IMR-90 (cell line): Measurements from ENCODE around the gene PGBD5. TPM values are rescaled to one million over a fixed set of nuclear protein-coding genes. Genes with fewer than 3 reads are reported as not detected.

Experiments used
- ATAC-seq: fragments of 200-7000 bp; cut with Tn5 transposase; 2 replicates; pipeline ENCODE4 v1.9.1; 2020; ENCODE audit warnings: low read depth, mild to moderate bottlenecking, moderate library complexity
- BruUV-seq: library from RNA; stranded (reverse); fragments of 400-500 nt; replicated peaks from 2 replicates; lab custom pipeline; 2021; lab: Mats Ljungman, UMichigan
- CTCF ChIA-PET: fragments of 300-600 bp; formaldehyde crosslinking; extraction: SDS; loops from one replicate; lab custom pipeline; 2021; ENCODE audit warnings: antibody characterized with exemption; lab: Yijun Ruan, JAX
- POLR2A ChIA-PET: fragments of 300-600 bp; sonication (Branson Sonifier 250); formaldehyde crosslinking; loops from one replicate; lab custom pipeline; 2022; ENCODE audit warnings: antibody characterized with exemption; ENCODE audit not compliant: unreplicated experiment; lab: Charles Lee
- DNase-seq: peaks from one replicate; pipeline ENCODE4 v3.0.0; 2013
- H2AFZ ChIP-seq: replicated peaks from 2 replicates; pipeline ENCODE3; 2013; ENCODE audit warnings: low read length, mild to moderate bottlenecking; ENCODE audit not compliant: poor library complexity
- H2AK5ac ChIP-seq: 2 replicates; pipeline ENCODE4 v1.6.1; 2013; ENCODE audit warnings: low read depth, low read length, inconsistent platforms
- H2AK9ac ChIP-seq: replicated peaks from 2 replicates; pipeline ENCODE3; 2013; ENCODE audit warnings: mild to moderate bottlenecking, low read depth, low read length, moderate library complexity; ENCODE audit not compliant: poor library complexity
- H2BK120ac ChIP-seq: 2 replicates; pipeline ENCODE4 v1.6.1; 2013; ENCODE audit warnings: low read depth, low read length, inconsistent platforms
- H2BK15ac ChIP-seq: 3 replicates; pipeline ENCODE4 v1.6.1; 2013; ENCODE audit warnings: low read depth, low read length, inconsistent platforms
- H2BK20ac ChIP-seq: 2 replicates; pipeline ENCODE4 v1.6.1; 2013; ENCODE audit warnings: low read depth, mild to moderate bottlenecking, inconsistent platforms, low read length, moderate library complexity
- H2BK5ac ChIP-seq: 2 replicates; pipeline ENCODE4 v1.6.1; 2013; ENCODE audit warnings: mild to moderate bottlenecking, low read depth, low read length, inconsistent platforms; ENCODE audit not compliant: poor library complexity, severe bottlenecking
- H3K14ac ChIP-seq: replicated peaks from 2 replicates; pipeline ENCODE4 v1.6.1; 2013; ENCODE audit warnings: low read depth, low read length, inconsistent platforms
- H3K18ac ChIP-seq: 2 replicates; pipeline ENCODE4 v1.6.1; 2013; ENCODE audit warnings: low read depth, low read length, control low read depth
- H3K23ac ChIP-seq: 2 replicates; pipeline ENCODE4 v1.6.1; 2013; ENCODE audit warnings: low read depth, low read length, inconsistent platforms
- H3K27ac ChIP-seq: 2 replicates; pipeline ENCODE4 v1.5.1; 2013; ENCODE audit warnings: mild to moderate bottlenecking, control low read depth, low read length; ENCODE audit not compliant: insufficient read depth
- H3K27me3 ChIP-seq: 2 replicates; pipeline ENCODE4 v1.6.1; 2013; ENCODE audit warnings: low read length; ENCODE audit not compliant: control insufficient read depth, insufficient read depth
- H3K36me3 ChIP-seq: 2 replicates; pipeline ENCODE4 v1.6.1; 2013; ENCODE audit warnings: low read length, mixed read lengths; ENCODE audit not compliant: control insufficient read depth, insufficient read depth
- H3K4ac ChIP-seq: 2 replicates; pipeline ENCODE4 v1.6.1; 2013; ENCODE audit warnings: low read depth, low read length, inconsistent platforms
- H3K4me1 ChIP-seq: 2 replicates; pipeline ENCODE4 v1.6.1; 2013; ENCODE audit warnings: low read length, mixed read lengths; ENCODE audit not compliant: control insufficient read depth, insufficient read depth
- H3K4me2 ChIP-seq: 2 replicates; pipeline ENCODE4 v1.6.1; 2013; ENCODE audit warnings: low read depth, mild to moderate bottlenecking, control low read depth, low read length, moderate library complexity
- H3K4me3 ChIP-seq: 2 replicates; pipeline ENCODE4 v1.5.1; 2013; ENCODE audit warnings: low read depth, mild to moderate bottlenecking, control low read depth, low read length, moderate library complexity; ENCODE audit not compliant: insufficient read depth
- H3K56ac ChIP-seq: 2 replicates; pipeline ENCODE4 v1.6.1; 2013; ENCODE audit warnings: low read length, inconsistent platforms; ENCODE audit not compliant: insufficient read depth; ENCODE audit errors: extremely low read depth
- H3K79me1 ChIP-seq, 2 experiments: 2 replicates each; pipeline ENCODE4 v1.6.1; 2013; ENCODE audit warnings: low read length in 2 of 2, inconsistent platforms in 1 of 2, low read depth in 1 of 2
- H3K9ac ChIP-seq: 2 replicates; pipeline ENCODE4 v1.6.1; 2013; ENCODE audit warnings: low read depth, low read length, control low read depth
- H3K9me1 ChIP-seq: 2 replicates; pipeline ENCODE4 v1.6.1; 2013; ENCODE audit warnings: low read length, inconsistent platforms; ENCODE audit not compliant: insufficient read depth
- H3K9me3 ChIP-seq: 2 replicates; pipeline ENCODE4 v1.6.1; 2013; ENCODE audit warnings: low read length; ENCODE audit not compliant: control insufficient read depth, insufficient read depth
- H4K20me1 ChIP-seq: 2 replicates; pipeline ENCODE4 v1.6.1; 2013; ENCODE audit warnings: low read length, inconsistent platforms; ENCODE audit not compliant: insufficient read depth
- H4K5ac ChIP-seq: 2 replicates; pipeline ENCODE4 v1.6.1; 2013; ENCODE audit warnings: mild to moderate bottlenecking, low read depth, low read length, control low read depth
- H4K8ac ChIP-seq, 2 experiments: 2 replicates each; pipeline ENCODE4 v1.6.1; 2013; ENCODE audit warnings: low read depth in 2 of 2, low read length in 2 of 2, control low read depth in 1 of 2, inconsistent platforms in 1 of 2
- H4K91ac ChIP-seq: 2 replicates; pipeline ENCODE4 v1.6.1; 2013; ENCODE audit warnings: low read depth, low read length, inconsistent platforms; ENCODE audit not compliant: insufficient read depth
- WGBS, 2 experiments: methylation state at CpG; one replicate each; pipeline versions ENCODE4 v1.1.5 to v1.1.7; 2013; ENCODE audit warnings: missing lambda C conversion rate in 2 of 2; ENCODE audit not compliant: insufficient read length in 1 of 2; ENCODE audit errors: extremely low coverage in 2 of 2; 5-methylcytosine and 5-hydroxymethylcytosine counted together
- dilution Hi-C: fragments of 300-500 bp; cut with HindIII; formaldehyde crosslinking; loops from one replicate; pipeline ENCODE4 v1.14.3; 2018; ENCODE audit warnings: low sequenced_read_pairs; ENCODE audit not compliant: unreplicated experiment
- in situ Hi-C: fragments of 300-500 bp; cut with MboI; formaldehyde crosslinking; loops from 3 replicates; pipeline ENCODE4 v1.14.3; 2019; ENCODE audit warnings: low sequenced_read_pairs, inconsistent platforms, mixed read lengths
- intact Hi-C: fragments of 100-400 bp; cut with micrococcal nuclease; formaldehyde crosslinking; loops from 2 replicates; pipeline ENCODE4 v1.10.0; 2022
- polyA plus RNA-seq, 3 experiments: library from polyadenylated mRNA; depleted of rRNA; stranded (reverse); fragments of >200 nt; gene quantifications; 2 replicates each; pipeline ENCODE4 v1.2.3, GENCODE V29; 2012; ENCODE audit warnings: low replicate concordance in 1 of 3
- total RNA-seq: library from RNA; depleted of rRNA; stranded (reverse); fragments of >200 nt; gene quantifications from 2 replicates; pipeline ENCODE4 v1.2.3, GENCODE V29; 2012
- TF ChIP-seq, protein P1 (sequence below): fragments of 150-350 bp; IDR thresholded peaks from 2 replicates; pipeline ENCODE4 v1.6.1; 2016; ENCODE audit warnings: low read depth, mild to moderate bottlenecking, low read length, moderate library complexity, borderline replicate concordance
- TF ChIP-seq, protein P2 (sequence below): conservative IDR thresholded peaks from 2 replicates; pipeline ENCODE4 v1.5.1; 2012; ENCODE audit warnings: mild to moderate bottlenecking, low read depth, low read length, improper control_type of control experiment

The PGBD5 gene
- total and polyA plus RNA-seq, 2 of the 4 experiments (the other 2 are of a cell fraction) = 0.18 to 0.36 TPM

DNA sequence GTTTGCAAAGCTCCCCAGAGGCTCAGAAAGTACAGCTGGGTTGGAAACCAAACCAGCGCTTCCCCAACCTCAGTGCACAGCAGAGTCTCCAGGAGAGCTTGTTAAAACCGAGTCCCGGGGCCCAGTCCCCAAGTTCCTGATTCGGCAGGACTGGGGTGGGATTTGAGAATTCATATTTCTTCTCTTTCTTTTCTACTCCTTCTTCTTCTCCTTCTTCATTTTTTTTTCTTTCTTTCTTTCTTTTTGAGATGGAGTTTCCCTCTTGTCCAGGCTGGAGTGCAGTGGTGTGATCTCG is 136.8 kb downstream of the PGBD5 start:
- no peak overlapping the region for H3K18ac ChIP-seq
- peaks cover 20% of the 10 kb centered on the region for H3K27me3 ChIP-seq
- H3K9me3 ChIP-seq = no peaks in the 10 kb centered on the region
- H2BK5ac ChIP-seq = no peak overlapping the region
- H3K4me2 ChIP-seq = no peak overlapping the region
- no peak overlapping the region for H2BK20ac ChIP-seq
- no peak overlapping the region for H3K27ac ChIP-seq
- no TSS peak for BruUV-seq
- no peak overlapping the region for H4K8ac ChIP-seq
- TF ChIP-seq, protein P1, sequence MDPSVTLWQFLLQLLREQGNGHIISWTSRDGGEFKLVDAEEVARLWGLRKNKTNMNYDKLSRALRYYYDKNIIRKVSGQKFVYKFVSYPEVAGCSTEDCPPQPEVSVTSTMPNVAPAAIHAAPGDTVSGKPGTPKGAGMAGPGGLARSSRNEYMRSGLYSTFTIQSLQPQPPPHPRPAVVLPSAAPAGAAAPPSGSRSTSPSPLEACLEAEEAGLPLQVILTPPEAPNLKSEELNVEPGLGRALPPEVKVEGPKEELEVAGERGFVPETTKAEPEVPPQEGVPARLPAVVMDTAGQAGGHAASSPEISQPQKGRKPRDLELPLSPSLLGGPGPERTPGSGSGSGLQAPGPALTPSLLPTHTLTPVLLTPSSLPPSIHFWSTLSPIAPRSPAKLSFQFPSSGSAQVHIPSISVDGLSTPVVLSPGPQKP = no peak
- TF ChIP-seq, protein P2, sequence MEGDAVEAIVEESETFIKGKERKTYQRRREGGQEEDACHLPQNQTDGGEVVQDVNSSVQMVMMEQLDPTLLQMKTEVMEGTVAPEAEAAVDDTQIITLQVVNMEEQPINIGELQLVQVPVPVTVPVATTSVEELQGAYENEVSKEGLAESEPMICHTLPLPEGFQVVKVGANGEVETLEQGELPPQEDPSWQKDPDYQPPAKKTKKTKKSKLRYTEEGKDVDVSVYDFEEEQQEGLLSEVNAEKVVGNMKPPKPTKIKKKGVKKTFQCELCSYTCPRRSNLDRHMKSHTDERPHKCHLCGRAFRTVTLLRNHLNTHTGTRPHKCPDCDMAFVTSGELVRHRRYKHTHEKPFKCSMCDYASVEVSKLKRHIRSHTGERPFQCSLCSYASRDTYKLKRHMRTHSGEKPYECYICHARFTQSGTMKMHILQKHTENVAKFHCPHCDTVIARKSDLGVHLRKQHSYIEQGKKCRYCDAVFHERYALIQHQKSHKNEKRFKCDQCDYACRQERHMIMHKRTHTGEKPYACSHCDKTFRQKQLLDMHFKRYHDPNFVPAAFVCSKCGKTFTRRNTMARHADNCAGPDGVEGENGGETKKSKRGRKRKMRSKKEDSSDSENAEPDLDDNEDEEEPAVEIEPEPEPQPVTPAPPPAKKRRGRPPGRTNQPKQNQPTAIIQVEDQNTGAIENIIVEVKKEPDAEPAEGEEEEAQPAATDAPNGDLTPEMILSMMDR = no peak
- no peak overlapping the region for H2AK9ac ChIP-seq
- H2BK120ac ChIP-seq = no peak overlapping the region
- no peak overlapping the region for H3K4ac ChIP-seq
- in situ Hi-C loops (no loop called here), dilution Hi-C loops (no loop called here), intact Hi-C loops (no loop called here)
- H3K9me1 ChIP-seq = no peaks in the 10 kb centered on the region; the same call in 1 of the 2 replicates
- DNase-seq = no peak
- no peak overlapping the region for H3K14ac ChIP-seq
- H2BK15ac ChIP-seq = no peak overlapping the region
- ChIA-PET POLR2A (no interaction called here), CTCF (no interaction called here)
- H3K4me3 ChIP-seq = no peak overlapping the region
- H3K23ac ChIP-seq = no peak overlapping the region
- H4K20me1 ChIP-seq = no peaks in the 10 kb centered on the region
- H3K36me3 ChIP-seq = no peaks in the 10 kb centered on the region
- no peaks in the 10 kb centered on the region for H3K79me1 ChIP-seq
- H4K91ac ChIP-seq = no peak overlapping the region
- H4K5ac ChIP-seq = no peak overlapping the region
- no peak overlapping the region for H2AFZ ChIP-seq
- WGBS, 2 experiments = 86% methylated on average over 1 of the region's 5 CpGs; no CpG with 5 or more reads in 1 of the 2 experiments
- no peak overlapping the region for H2AK5ac ChIP-seq
- H3K56ac ChIP-seq = no peak overlapping the region
- H3K4me1 ChIP-seq = no peaks in the 10 kb centered on the region
- H3K9ac ChIP-seq = no peak overlapping the region
- no peak for ATAC-seq
